Measurements from ENCODE around the gene ERV3-1. TPM values are rescaled to one million over a fixed set of nuclear protein-coding genes. Genes with fewer than 3 reads are reported as not detected.

ERV3-1 gene
- total RNA-seq, 1 experiment from 2014 or later = 7.2 TPM

DNA sequence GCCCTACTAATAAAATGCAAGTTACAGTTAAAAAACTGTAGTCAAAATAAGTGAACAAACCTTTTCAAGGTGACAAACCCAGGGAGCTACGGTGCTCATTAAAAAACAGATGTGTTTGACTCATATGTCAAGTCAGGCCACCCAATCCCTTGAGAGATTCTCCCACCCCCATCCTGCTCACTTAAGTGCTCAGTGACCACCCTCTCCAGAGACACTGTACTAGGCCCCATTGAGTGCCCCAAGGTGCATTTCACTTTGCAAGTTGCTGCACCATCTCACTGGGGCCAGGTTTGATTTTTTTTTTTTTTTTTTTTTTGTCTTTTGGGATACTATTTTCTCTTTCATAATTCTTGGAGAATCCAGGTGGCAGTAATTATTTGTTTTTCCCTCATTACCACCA lies 1.9 kb downstream of the ERV3-1 start (continued):
- no peak for TF ChIP-seq ELF1 (IDR thresholded peaks at IDR 0.05; ENCODE audit: borderline replicate concordance, low read depth)
- no peak for TF ChIP-seq JUND (IDR thresholded peaks at IDR 0.05)
- no peak for TF ChIP-seq POLR2AphosphoS5 (IDR thresholded peaks at IDR 0.05; ENCODE audit: low read depth, low read length)

DNA sequence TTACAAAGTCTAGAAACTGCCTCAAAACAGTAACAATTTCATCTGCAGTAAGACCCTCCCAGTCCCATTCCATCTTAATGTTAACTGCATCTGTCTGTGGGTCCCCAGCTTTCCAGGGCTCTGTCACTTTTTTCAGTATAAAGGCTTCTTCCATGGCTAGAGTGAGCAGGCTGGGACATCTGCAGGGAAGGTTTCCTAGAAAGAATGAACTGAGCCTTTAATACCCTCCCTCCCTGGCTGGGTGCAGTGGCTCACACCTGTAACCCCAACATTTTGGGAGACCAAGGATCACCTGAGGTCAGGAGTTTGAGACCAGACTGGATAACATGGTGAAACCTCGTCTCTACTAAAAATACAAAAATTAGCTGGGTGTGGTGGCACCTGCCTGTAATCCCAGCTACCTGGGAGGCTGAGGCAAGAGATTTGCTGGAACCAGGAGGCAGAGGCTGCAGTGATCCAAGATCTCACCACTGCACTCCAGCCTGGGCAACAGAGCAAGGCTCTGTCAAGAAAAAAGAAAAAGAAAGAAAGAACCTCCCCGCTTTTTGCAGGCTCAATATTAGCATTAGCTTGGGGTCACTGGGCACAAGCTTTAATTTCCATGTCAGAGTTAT lies 3.4 kb downstream of the ERV3-1 start:
- Histone ChIP-seq H3K79me2 (ENCODE audit: insufficient read depth, low read length) (peaks cover 59% of the 10 kb centered on the region), H3K27me3 (ENCODE audit: insufficient read depth, low read length) (no peaks in the 10 kb centered on the region), H3K4me1 (ENCODE audit: control insufficient read depth in 1 of 2, insufficient read depth in 2 of 2, low read length in 2 of 2) (peaks cover 7 to 22% of the 10 kb centered on the region in 2 experiments; a peak in 3 of 4 replicates), H3K4me3 (replicated peaks in 1 of 2; ENCODE audit: low read depth in 1 of 2, low read length in 2 of 2) (no peak overlapping the region), H3K27ac (ENCODE audit: low read depth, low read length) (no peak overlapping the region), H3K4me2 (ENCODE audit: low read length) (no peak overlapping the region), H4K20me1 (ENCODE audit: insufficient read depth) (no peaks in the 10 kb centered on the region), H3K9ac (ENCODE audit: low read length) (no peak overlapping the region), H3K9me3 (ENCODE audit: control insufficient read depth in 1 of 2, insufficient read depth in 1 of 2, low read depth in 1 of 2, low read length in 2 of 2) (peaks cover 6 to 14% of the 10 kb centered on the region in 2 experiments; a peak in 2 of 4 replicates), H3K36me3 (ENCODE audit: control insufficient read depth in 1 of 2, insufficient read depth in 2 of 2, low read length in 2 of 2) (peaks cover 2 to 6% of the 10 kb centered on the region in 2 experiments; a peak in 2 of 4 replicates), H2AFZ (ENCODE audit: low read depth, low read length, poor library complexity, severe bottlenecking) (no peak overlapping the region), H3K9me2 (ENCODE audit: insufficient read depth) (no peaks in the 10 kb centered on the region)
- ChIA-PET POLR2A (no interaction called here), RAD21 (ENCODE audit: low non-redundant PET in 1 of 2, low total read pairs in 2 of 2, uncharacterized antibody in 2 of 2, unreplicated experiment in 2 of 2) (no interaction called here), CTCF (no interaction called here)
- DNase-seq (ENCODE audit: low read depth, low spot score) = no peak
- no TSS peak for BruUV-seq (replicated peaks)
- ATAC-seq = no peak
- no peak for TF ChIP-seq ZFX (IDR thresholded peaks at IDR 0.05)
- no peak for TF ChIP-seq POLR2AphosphoS5 (IDR thresholded peaks at IDR 0.05; ENCODE audit: low read depth, low read length)
- no peak for TF ChIP-seq POLR2A (IDR thresholded peaks at IDR 0.05; ENCODE audit: borderline replicate concordance, extremely low read depth, insufficient read depth, insufficient read length)
- no peak for TF ChIP-seq SIN3A (IDR thresholded peaks at IDR 0.05; ENCODE audit: low read depth)
- no peak for TF ChIP-seq CEBPB (IDR thresholded peaks at IDR 0.05; ENCODE audit: low read depth)
- TF ChIP-seq TCF7L2 (IDR thresholded peaks at IDR 0.05; ENCODE audit: borderline replicate concordance, extremely low read depth, insufficient read depth, insufficient read length) = no peak
- TF ChIP-seq EZH2phosphoT487 (IDR thresholded peaks at IDR 0.05; ENCODE audit: borderline replicate concordance) = no peak
- no peak for TF ChIP-seq FOSL1 (IDR thresholded peaks at IDR 0.05; ENCODE audit: low read depth)
- TF ChIP-seq, protein P1, sequence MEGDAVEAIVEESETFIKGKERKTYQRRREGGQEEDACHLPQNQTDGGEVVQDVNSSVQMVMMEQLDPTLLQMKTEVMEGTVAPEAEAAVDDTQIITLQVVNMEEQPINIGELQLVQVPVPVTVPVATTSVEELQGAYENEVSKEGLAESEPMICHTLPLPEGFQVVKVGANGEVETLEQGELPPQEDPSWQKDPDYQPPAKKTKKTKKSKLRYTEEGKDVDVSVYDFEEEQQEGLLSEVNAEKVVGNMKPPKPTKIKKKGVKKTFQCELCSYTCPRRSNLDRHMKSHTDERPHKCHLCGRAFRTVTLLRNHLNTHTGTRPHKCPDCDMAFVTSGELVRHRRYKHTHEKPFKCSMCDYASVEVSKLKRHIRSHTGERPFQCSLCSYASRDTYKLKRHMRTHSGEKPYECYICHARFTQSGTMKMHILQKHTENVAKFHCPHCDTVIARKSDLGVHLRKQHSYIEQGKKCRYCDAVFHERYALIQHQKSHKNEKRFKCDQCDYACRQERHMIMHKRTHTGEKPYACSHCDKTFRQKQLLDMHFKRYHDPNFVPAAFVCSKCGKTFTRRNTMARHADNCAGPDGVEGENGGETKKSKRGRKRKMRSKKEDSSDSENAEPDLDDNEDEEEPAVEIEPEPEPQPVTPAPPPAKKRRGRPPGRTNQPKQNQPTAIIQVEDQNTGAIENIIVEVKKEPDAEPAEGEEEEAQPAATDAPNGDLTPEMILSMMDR (IDR thresholded peaks at IDR 0.05 in 2 of 3, conservative IDR thresholded peaks at IDR 0.05 in 1 of 3; ENCODE audit: borderline replicate concordance in 1 of 3, insufficient read depth in 1 of 3, low read depth in 2 of 3, low read length in 2 of 3) = no peak
- no peak for TF ChIP-seq YY1 (IDR thresholded peaks at IDR 0.05; ENCODE audit: extremely low read depth, insufficient replicate concordance, low read depth, low read length)
- TF ChIP-seq SRF (IDR thresholded peaks at IDR 0.05; ENCODE audit: low read depth) = no peak
- TF ChIP-seq, protein P2, sequence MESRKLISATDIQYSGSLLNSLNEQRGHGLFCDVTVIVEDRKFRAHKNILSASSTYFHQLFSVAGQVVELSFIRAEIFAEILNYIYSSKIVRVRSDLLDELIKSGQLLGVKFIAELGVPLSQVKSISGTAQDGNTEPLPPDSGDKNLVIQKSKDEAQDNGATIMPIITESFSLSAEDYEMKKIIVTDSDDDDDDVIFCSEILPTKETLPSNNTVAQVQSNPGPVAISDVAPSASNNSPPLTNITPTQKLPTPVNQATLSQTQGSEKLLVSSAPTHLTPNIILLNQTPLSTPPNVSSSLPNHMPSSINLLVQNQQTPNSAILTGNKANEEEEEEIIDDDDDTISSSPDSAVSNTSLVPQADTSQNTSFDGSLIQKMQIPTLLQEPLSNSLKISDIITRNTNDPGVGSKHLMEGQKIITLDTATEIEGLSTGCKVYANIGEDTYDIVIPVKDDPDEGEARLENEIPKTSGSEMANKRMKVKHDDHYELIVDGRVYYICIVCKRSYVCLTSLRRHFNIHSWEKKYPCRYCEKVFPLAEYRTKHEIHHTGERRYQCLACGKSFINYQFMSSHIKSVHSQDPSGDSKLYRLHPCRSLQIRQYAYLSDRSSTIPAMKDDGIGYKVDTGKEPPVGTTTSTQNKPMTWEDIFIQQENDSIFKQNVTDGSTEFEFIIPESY (IDR thresholded peaks at IDR 0.05; ENCODE audit: extremely low read depth, insufficient replicate concordance, low read length) = no peak
- TF ChIP-seq, protein P3, sequence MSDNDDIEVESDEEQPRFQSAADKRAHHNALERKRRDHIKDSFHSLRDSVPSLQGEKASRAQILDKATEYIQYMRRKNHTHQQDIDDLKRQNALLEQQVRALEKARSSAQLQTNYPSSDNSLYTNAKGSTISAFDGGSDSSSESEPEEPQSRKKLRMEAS (IDR thresholded peaks at IDR 0.05) = no peak
- intact Hi-C loops (cut with micrococcal nuclease) = no loop called here

Data from HCT116 (cell line).